ENCODE measurements around the gene OTOGL.

Gene OTOGL

GRCh38 chr12:80313209-80313608, 213.9 kb downstream of the OTOGL start:
- Histone ChIP-seq H3K4me1 (no peaks in the 10 kb centered on the region), H3K27ac (no peak overlapping the region), H3K9me3 (replicated peaks in 1 of 11) (no peaks in the 10 kb centered on the region), H3K4me2 (no peak overlapping the region), H3K36me3 (no peaks in the 10 kb centered on the region), H4K20me1 (no peaks in the 10 kb centered on the region), H3K27me3 (no peaks in the 10 kb centered on the region), H3K9ac (no peak overlapping the region), H3K4me3 (no peak overlapping the region)
- no peak for TF ChIP-seq Cebpa-rat (IDR thresholded peaks at IDR 0.05)

GRCh38 chr12:80314741-80315140, 215.4 kb downstream of the OTOGL start:
- Histone ChIP-seq H3K27ac (no peak overlapping the region), H3K27me3 (no peaks in the 10 kb centered on the region), H3K4me1 (no peaks in the 10 kb centered on the region), H3K36me3 (no peaks in the 10 kb centered on the region), H3K9ac (no peak overlapping the region), H3K4me3 (no peak overlapping the region), H3K4me2 (no peak overlapping the region), H4K20me1 (no peaks in the 10 kb centered on the region), H3K9me3 (replicated peaks in 1 of 11) (no peaks in the 10 kb centered on the region)
- TF ChIP-seq Cebpa-rat (IDR thresholded peaks at IDR 0.05), result no peak

GRCh38 chr12:80316222-80316621, 216.9 kb downstream of the OTOGL start:
- Histone ChIP-seq H3K4me2 (no peak overlapping the region), H3K9ac (no peak overlapping the region), H3K9me3 (replicated peaks in 1 of 11) (no peaks in the 10 kb centered on the region), H3K4me3 (no peak overlapping the region), H4K20me1 (no peaks in the 10 kb centered on the region), H3K36me3 (no peaks in the 10 kb centered on the region), H3K4me1 (no peaks in the 10 kb centered on the region), H3K27me3 (no peaks in the 10 kb centered on the region), H3K27ac (no peak overlapping the region)
- TF ChIP-seq Cebpa-rat (IDR thresholded peaks at IDR 0.05), result no peak

GRCh38 chr12:80317307-80317706, 218.0 kb downstream of the OTOGL start:
- Histone ChIP-seq H3K4me2 (no peak overlapping the region), H3K9ac (no peak overlapping the region), H3K27ac (no peak overlapping the region), H3K27me3 (no peaks in the 10 kb centered on the region), H3K4me1 (no peaks in the 10 kb centered on the region), H4K20me1 (no peaks in the 10 kb centered on the region), H3K9me3 (replicated peaks in 1 of 11) (no peaks in the 10 kb centered on the region), H3K4me3 (no peak overlapping the region), H3K36me3 (no peaks in the 10 kb centered on the region)
- TF ChIP-seq Cebpa-rat (IDR thresholded peaks at IDR 0.05), result no peak

- Histone ChIP-seq H3K4me2 (no peak overlapping the region), H3K36me3 (no peaks in the 10 kb centered on the region), H3K9ac (no peak overlapping the region), H3K4me3 (no peak overlapping the region), H4K20me1 (no peaks in the 10 kb centered on the region), H3K9me3 (replicated peaks in 1 of 11) (no peaks in the 10 kb centered on the region), H3K27ac (no peak overlapping the region), H3K4me1 (no peaks in the 10 kb centered on the region), H3K27me3 (no peaks in the 10 kb centered on the region)
- no peak for TF ChIP-seq Cebpa-rat (IDR thresholded peaks at IDR 0.05)
Observed at GRCh38 chr12:80317899-80318298, 218.6 kb downstream of the OTOGL start.

- Histone ChIP-seq H3K27me3 (no peaks in the 10 kb centered on the region), H3K4me3 (no peak overlapping the region), H3K4me1 (no peaks in the 10 kb centered on the region), H4K20me1 (no peaks in the 10 kb centered on the region), H3K9me3 (replicated peaks in 1 of 11) (no peaks in the 10 kb centered on the region), H3K4me2 (no peak overlapping the region), H3K36me3 (no peaks in the 10 kb centered on the region), H3K9ac (no peak overlapping the region), H3K27ac (no peak overlapping the region)
- TF ChIP-seq Cebpa-rat (IDR thresholded peaks at IDR 0.05), result no peak
Observed at GRCh38 chr12:80320121-80320678, 220.9 kb downstream of the OTOGL start.

- Histone ChIP-seq H3K4me2 (no peak overlapping the region), H3K4me3 (no peak overlapping the region), H3K36me3 (no peaks in the 10 kb centered on the region), H3K9ac (no peak overlapping the region), H3K9me3 (replicated peaks in 1 of 11) (no peaks in the 10 kb centered on the region), H4K20me1 (no peaks in the 10 kb centered on the region), H3K27ac (no peak overlapping the region), H3K4me1 (no peaks in the 10 kb centered on the region), H3K27me3 (no peaks in the 10 kb centered on the region)
- TF ChIP-seq Cebpa-rat (IDR thresholded peaks at IDR 0.05), result no peak
Observed at GRCh38 chr12:80321653-80322052, 222.3 kb downstream of the OTOGL start.

- no peak overlapping the region for H3K27ac ChIP-seq
- H3K4me1 ChIP-seq, result no peaks in the 10 kb centered on the region
- H3K9me3 ChIP-seq (replicated peaks in 1 of 11), result no peaks in the 10 kb centered on the region
- no peaks in the 10 kb centered on the region for H3K36me3 ChIP-seq
- no peak overlapping the region for H3K4me2 ChIP-seq
- H3K27me3 ChIP-seq, result no peaks in the 10 kb centered on the region
- no peak for TF ChIP-seq Cebpa-rat (IDR thresholded peaks at IDR 0.05)
- H4K20me1 ChIP-seq, result no peaks in the 10 kb centered on the region
- no peak overlapping the region for H3K9ac ChIP-seq
- H3K4me3 ChIP-seq, result no peak overlapping the region
Observed at GRCh38 chr12:80325167-80325959, 226.0 kb downstream of the OTOGL start.

- H3K36me3 ChIP-seq, result no peaks in the 10 kb centered on the region
- H3K9ac ChIP-seq, result no peak overlapping the region
- H3K4me2 ChIP-seq, result no peak overlapping the region
- H3K9me3 ChIP-seq (replicated peaks in 1 of 11), result no peaks in the 10 kb centered on the region
- H3K27ac ChIP-seq, result no peak overlapping the region
- H4K20me1 ChIP-seq, result no peaks in the 10 kb centered on the region
- H3K4me3 ChIP-seq, result no peak overlapping the region
- TF ChIP-seq Cebpa-rat (IDR thresholded peaks at IDR 0.05), result no peak
- H3K27me3 ChIP-seq, result no peaks in the 10 kb centered on the region
- H3K4me1 ChIP-seq, result no peaks in the 10 kb centered on the region
Observed at GRCh38 chr12:80332827-80333226, 233.5 kb downstream of the OTOGL start.

- H3K4me1 ChIP-seq, result peaks cover 0 to 8% (median 0%) of the 10 kb centered on the region in 10 experiments; a peak in 3 of 20 replicates
- no peaks in the 10 kb centered on the region for H3K27me3 ChIP-seq
- no peak overlapping the region for H3K4me2 ChIP-seq
- no peak overlapping the region for H3K9ac ChIP-seq
- H3K36me3 ChIP-seq, result no peaks in the 10 kb centered on the region
- no peak overlapping the region for H3K27ac ChIP-seq
- no peaks in the 10 kb centered on the region for H4K20me1 ChIP-seq
- no peak overlapping the region for H3K4me3 ChIP-seq
- no peak for TF ChIP-seq Cebpa-rat (IDR thresholded peaks at IDR 0.05)
- H3K9me3 ChIP-seq (replicated peaks in 1 of 11), result no peaks in the 10 kb centered on the region
Observed at GRCh38 chr12:80352474-80352873, 253.1 kb downstream of the OTOGL start.
